SK-N-SH (cell line): ENCODE data around the gene POU2F1. TPM values are rescaled to one million over a fixed set of nuclear protein-coding genes. Genes with fewer than 3 reads are reported as not detected.
A peak's percentile ranks its signal among the peaks of the same experiment; 100 is the strongest.

ENCODE experiments used
- CTCF ChIA-PET: fragments of 300-600, 350-600 bp; formaldehyde crosslinking; extraction: SDS; loops from one replicate; lab custom pipeline; 2021; lab: Yijun Ruan, JAX
- POLR2A ChIA-PET: fragments of 350-600 bp; sonication (Branson Sonifier 250); formaldehyde crosslinking; extraction: SDS; loops from one replicate; lab custom pipeline; 2020; ENCODE audit warnings: antibody characterized with exemption, inconsistent platforms; lab: Yijun Ruan, JAX
- DNase-seq: peaks from one replicate; pipeline ENCODE4 v3.0.0; 2012
- H2AFZ ChIP-seq: fragments of 200-600 bp; sonication (generic); 2 replicates; pipeline ENCODE4 v1.8.1; 2016; ENCODE audit warnings: antibody characterized with exemption, mild to moderate bottlenecking, low read depth
- H3F3A ChIP-seq: fragments of 200-600 bp; sonication (generic); replicated peaks from 2 replicates; pipeline ENCODE3; 2016; ENCODE audit warnings: antibody characterized with exemption, mild to moderate bottlenecking; ENCODE audit not compliant: insufficient read depth
- H3K27ac ChIP-seq, 2 experiments: fragments of 200-500 bp in 1 of 2; fragments of 200-600 bp in 1 of 2; sonication (Bioruptor generic) in 1 of 2; sonication (generic), shearing (Covaris generic) in 1 of 2; 2 replicates each; pipeline versions ENCODE4 v1.5.1 to v1.6.1; 2014 to 2016; ENCODE audit warnings: low read depth in 2 of 2, inconsistent platforms in 1 of 2, low read length in 1 of 2, mild to moderate bottlenecking in 1 of 2, mixed read lengths in 1 of 2
- H3K27me3 ChIP-seq: fragments of 200-600 bp; sonication (generic), shearing (Covaris generic); 2 replicates; pipeline ENCODE4 v1.6.1; 2016; ENCODE audit warnings: mixed run types; ENCODE audit not compliant: insufficient read depth
- H3K36me3 ChIP-seq, 2 experiments: fragments of 200-500 bp in 1 of 2; fragments of 200-600 bp in 1 of 2; sonication (Bioruptor generic) in 1 of 2; sonication (generic) in 1 of 2; replicated peaks in 1 of 2; 2 replicates each; pipeline versions ENCODE3 to v1.5.1; 2014 to 2016; ENCODE audit warnings: low read length in 1 of 2, mild to moderate bottlenecking in 1 of 2; ENCODE audit not compliant: insufficient read depth in 2 of 2, control insufficient read depth in 1 of 2
- H3K4me1 ChIP-seq, 2 experiments: fragments of 200-500 bp in 1 of 2; fragments of 200-600 bp in 1 of 2; sonication (Bioruptor generic) in 1 of 2; sonication (generic), shearing (Covaris generic) in 1 of 2; 2 replicates each; pipeline versions ENCODE4 v1.5.1 to v1.6.1; 2014 to 2016; ENCODE audit warnings: low read depth in 1 of 2, low read length in 1 of 2, mixed run types in 1 of 2; ENCODE audit not compliant: insufficient read depth in 2 of 2, control insufficient read depth in 1 of 2
- H3K4me2 ChIP-seq: fragments of 200-600 bp; sonication (generic), shearing (Covaris generic); 2 replicates; pipeline ENCODE4 v1.6.1; 2017; ENCODE audit warnings: mixed run types
- H3K4me3 ChIP-seq, 2 experiments: fragments of 200-500 bp in 1 of 2; fragments of 200-600 bp in 1 of 2; sonication (Bioruptor generic) in 1 of 2; sonication (generic), shearing (Covaris generic) in 1 of 2; 2 replicates each; pipeline versions ENCODE4 v1.5.1 to v1.8.1; 2014 to 2016; ENCODE audit warnings: low read depth in 2 of 2, inconsistent platforms in 1 of 2, low read length in 1 of 2, mild to moderate bottlenecking in 1 of 2, mixed read lengths in 1 of 2, moderate library complexity in 1 of 2
- H3K79me2 ChIP-seq: fragments of 200-600 bp; sonication (generic); 2 replicates; pipeline ENCODE4 v1.8.1; 2017; ENCODE audit warnings: mild to moderate bottlenecking; ENCODE audit not compliant: insufficient read depth
- H3K9ac ChIP-seq: fragments of 200-600 bp; sonication (generic); 2 replicates; pipeline ENCODE4 v1.6.1; 2017; ENCODE audit warnings: mixed run types
- H3K9me2 ChIP-seq: fragments of 200-600 bp; sonication (generic); 2 replicates; pipeline ENCODE4 v1.6.1; 2017; ENCODE audit warnings: mixed run types
- H3K9me3 ChIP-seq: fragments of 200-600 bp; sonication (generic); 2 replicates; pipeline ENCODE4 v1.6.1; 2017; ENCODE audit warnings: mixed run types, mild to moderate bottlenecking, moderate library complexity
- H4K20me1 ChIP-seq: fragments of 200-600 bp; sonication (generic); 2 replicates; pipeline ENCODE4 v1.6.1; 2017; ENCODE audit warnings: mild to moderate bottlenecking, mixed run types; ENCODE audit not compliant: insufficient read depth
- EP300 ChIP-seq, 2 experiments: IDR thresholded peaks; 2 replicates each; pipeline versions ENCODE4 v1.4.0 to v1.6.1; 2012; ENCODE audit warnings: borderline replicate concordance in 1 of 2, low read depth in 1 of 2, low read length in 1 of 2
- FOSL2 ChIP-seq: IDR thresholded peaks from 2 replicates; pipeline ENCODE4 v1.4.0; 2012; ENCODE audit warnings: low read depth, mild to moderate bottlenecking, moderate library complexity, borderline replicate concordance
- FOXJ3 ChIP-seq: sonication (generic); formaldehyde crosslinking; IDR thresholded peaks from 2 replicates; pipeline ENCODE4 v1.5.1; 2020; ENCODE audit warnings: mild to moderate bottlenecking, missing genetic modification reagents
- FOXM1 ChIP-seq: IDR thresholded peaks from 2 replicates; pipeline ENCODE4 v1.4.0; 2012; ENCODE audit warnings: low read depth, mild to moderate bottlenecking
- GABPA ChIP-seq: IDR thresholded peaks from 2 replicates; pipeline ENCODE4 v1.4.0; 2012; ENCODE audit warnings: low read depth, mild to moderate bottlenecking
- IRF3 ChIP-seq: fragments of 150-350 bp; IDR thresholded peaks from 2 replicates; pipeline ENCODE4 v1.6.1; 2016; ENCODE audit warnings: mild to moderate bottlenecking, low read depth, low read length
- JUND ChIP-seq: IDR thresholded peaks from 2 replicates; pipeline ENCODE4 v1.4.0; 2012
- MAX ChIP-seq: IDR thresholded peaks from 2 replicates; pipeline ENCODE4 v1.4.0; 2012; ENCODE audit warnings: low read depth
- MEF2A ChIP-seq: IDR thresholded peaks from 2 replicates; pipeline ENCODE4 v1.4.0; 2012; ENCODE audit warnings: low read depth, borderline replicate concordance
- MXI1 ChIP-seq: IDR thresholded peaks from 2 replicates; pipeline ENCODE4 v1.6.1; 2012; ENCODE audit warnings: mild to moderate bottlenecking, low read depth, low read length, improper control_type of control experiment
- NRF1 ChIP-seq: IDR thresholded peaks from 2 replicates; pipeline ENCODE4 v1.6.1; 2012; ENCODE audit warnings: low read depth, mild to moderate bottlenecking, low read length
- PBX3 ChIP-seq: IDR thresholded peaks from 2 replicates; pipeline ENCODE4; 2012
- POLR2AphosphoS5 ChIP-seq: IDR thresholded peaks from 2 replicates; pipeline ENCODE4 v1.6.1; 2012; ENCODE audit warnings: low read depth, low read length
- RCOR1 ChIP-seq: fragments of 150-350 bp; IDR thresholded peaks from 2 replicates; pipeline ENCODE4 v1.6.1; 2017; ENCODE audit warnings: antibody characterized with exemption, low read length
- RFX5 ChIP-seq: IDR thresholded peaks from 2 replicates; pipeline ENCODE4 v1.6.1; 2012; ENCODE audit warnings: mild to moderate bottlenecking, improper control_type of control experiment, low read length
- RXRA ChIP-seq: IDR thresholded peaks from 2 replicates; pipeline ENCODE4 v1.4.0; 2012; ENCODE audit warnings: low read depth, mild to moderate bottlenecking, borderline replicate concordance
- SIN3A ChIP-seq: IDR thresholded peaks from 2 replicates; pipeline ENCODE4 v1.6.1; 2012; ENCODE audit warnings: low read depth, mild to moderate bottlenecking, low read length, moderate library complexity, borderline replicate concordance
- TAF1 ChIP-seq: IDR thresholded peaks from 2 replicates; pipeline ENCODE4 v1.6.1; 2012; ENCODE audit warnings: low read depth, mild to moderate bottlenecking, low read length, moderate library complexity, borderline replicate concordance
- TEAD4 ChIP-seq: IDR thresholded peaks from 2 replicates; pipeline ENCODE4 v1.4.0; 2012; ENCODE audit warnings: mild to moderate bottlenecking, borderline replicate concordance; ENCODE audit not compliant: insufficient read depth
- USF1 ChIP-seq: IDR thresholded peaks from 2 replicates; pipeline ENCODE4 v1.4.0; 2012; ENCODE audit warnings: low read depth, borderline replicate concordance
- USF2 ChIP-seq: fragments of 150-350 bp; IDR thresholded peaks from 2 replicates; pipeline ENCODE4 v1.6.1; 2017; ENCODE audit warnings: antibody characterized with exemption, low read length, low read depth, borderline replicate concordance
- ZBTB33 ChIP-seq: IDR thresholded peaks from 2 replicates; pipeline ENCODE4 v1.4.0; 2012; ENCODE audit warnings: low read depth, borderline replicate concordance
- WGBS: methylation state at CpG from one replicate; pipeline ENCODE4 v1.1.6; 2017; ENCODE audit warnings: low lambda C conversion rate; 5-methylcytosine and 5-hydroxymethylcytosine counted together
- polyA plus RNA-seq, 3 experiments: library from polyadenylated mRNA; depleted of rRNA; stranded (reverse); fragments of >200 nt; gene quantifications; 2 replicates each; pipeline ENCODE4 v1.2.3, GENCODE V29; 2012

POU2F1 gene
- polyA plus RNA-seq, 1 of the 3 experiments (the other 2 are of a cell fraction) = 1.2 TPM

- TF ChIP-seq PBX3 (no peak), FOXM1 (no peak), MEF2A (no peak), TEAD4 (no peak), GABPA (peak; percentile 41; the same call in 1 of the 2 replicates), FOXJ3 (CRISPR knock-in tag) (no peak), FOSL2 (no peak), MAX (peak; percentile 70), EP300 (IDR thresholded peaks at IDR 0.05; ENCODE audit: borderline replicate concordance in 1 of 2, low read depth in 1 of 2, low read length in 1 of 2) (no peak), NRF1 (no peak), ZBTB33 (no peak), POLR2AphosphoS5 (no peak; the same call in none of the 2 replicates), RXRA (no peak), IRF3 (no peak)
These were observed 795 bp upstream of the POU2F1 start (continued) for GRCh38 chr1:167219646-167220536.

- TF ChIP-seq TAF1 (no peak), RXRA (no peak), RFX5 (no peak), MXI1 (no peak), NRF1 (no peak), JUND (no peak), TEAD4 (no peak), EP300 (IDR thresholded peaks at IDR 0.05; ENCODE audit: borderline replicate concordance in 1 of 2, low read depth in 1 of 2, low read length in 1 of 2) (no peak), USF1 (no peak), SIN3A (no peak), RCOR1 (no peak), USF2 (no peak)
- peak overlapping the region; percentile 73 for H3K4me2 ChIP-seq
- peak overlapping the region; percentile 74 to 92; a peak in 3 of 4 replicates for H3K27ac ChIP-seq
- no CpG with 5 or more reads among the region's 76 CpGs for WGBS
- ChIA-PET CTCF (interaction anchor here (1.1 to 3.1 kb wide), 7 partner anchors 10 to 336 kb away, joined by 3 to 36 read pairs (median 14); no protein-coding TSS in a partner anchor), POLR2A (no interaction called here)
- H3K9me2 ChIP-seq = no peaks in the 10 kb centered on the region
- H3K79me2 ChIP-seq = peaks cover 46% of the 10 kb centered on the region
- no peaks in the 10 kb centered on the region; the same call in 1 of the 2 replicates for H4K20me1 ChIP-seq
- DNase-seq = peak; percentile 65
- H3K4me1 ChIP-seq = peaks cover 4 to 19% of the 10 kb centered on the region in 2 experiments; a peak in 3 of 4 replicates
- H3K27me3 ChIP-seq = no peaks in the 10 kb centered on the region
- H2AFZ ChIP-seq = peak overlapping the region; percentile 88
- peaks cover 5% of the 10 kb centered on the region for H3F3A ChIP-seq
- H3K9me3 ChIP-seq = no peaks in the 10 kb centered on the region
- H3K9ac ChIP-seq = peak overlapping the region; percentile 86
- H3K4me3 ChIP-seq = peak overlapping the region; percentile 85 to 100
- H3K36me3 ChIP-seq = no peaks in the 10 kb centered on the region
These were observed 546 bp downstream of the POU2F1 start for GRCh38 chr1:167221126-167221737.
